K562 (cell line): ENCODE measurements around the gene AP4E1. TPM values are rescaled to one million over a fixed set of nuclear protein-coding genes. Genes with fewer than 3 reads are reported as not detected.

ENCODE experiments used
- ATAC-seq: fragments of 200-7000 bp; cut with Tn5 transposase; 3 replicates; pipeline ENCODE4 v1.9.1; 2020; ENCODE audit warnings: moderate library complexity
- BruUV-seq: library from RNA; stranded (reverse); fragments of 400-500 nt; replicated peaks from 2 replicates; lab custom pipeline; 2021; lab: Mats Ljungman, UMichigan
- CTCF ChIA-PET: fragments of 300-600 bp; formaldehyde crosslinking; extraction: SDS; loops from one replicate; lab custom pipeline; 2021; ENCODE audit warnings: low intra/inter-chr PET ratio; lab: Yijun Ruan, JAX
- POLR2A ChIA-PET: fragments of 300-600, 350-650 bp; sonication (Branson Sonifier 250); formaldehyde crosslinking; extraction: SDS; loops from one replicate; lab custom pipeline; 2021; ENCODE audit warnings: antibody characterized with exemption, inconsistent platforms; lab: Yijun Ruan, JAX
- DNase-seq, 4 experiments: peaks; one replicate each; pipeline versions ENCODE4 v3.0.0 to v3.0.0-alpha.2; 2011 to 2018; ENCODE audit warnings: low spot score in 3 of 4, mixed read lengths in 3 of 4; ENCODE audit errors: extremely low read depth in 1 of 4
- FAIRE-seq: peaks from 2 replicates; lab custom pipeline; 2011; peaks lifted over from hg19 to GRCh38; lab: Jason Lieb, UNC
- H2AFZ ChIP-seq: 2 replicates; pipeline ENCODE4 v1.6.0; 2011; ENCODE audit warnings: low read depth, low read length, control low read depth, inconsistent platforms
- H3K27ac ChIP-seq: fragments of 200-600 bp; 3 replicates; pipeline ENCODE4 v1.8.0; 2011; ENCODE audit warnings: low read depth, mild to moderate bottlenecking, control low read depth, inconsistent platforms, low read length, moderate library complexity, mixed read lengths; ENCODE audit errors: extremely low read depth
- H3K27me3 ChIP-seq, 2 experiments: fragments of 300-600 bp in 1 of 2; 2 replicates in 1 of 2; 3 replicates in 1 of 2; pipeline versions ENCODE4 v1.6.0 to v1.8.0; 2011; ENCODE audit warnings: inconsistent platforms in 2 of 2, low read length in 2 of 2, mild to moderate bottlenecking in 1 of 2, mixed read lengths in 1 of 2, moderate library complexity in 1 of 2; ENCODE audit not compliant: control insufficient read depth in 2 of 2, insufficient read depth in 2 of 2
- H3K36me3 ChIP-seq: fragments of 300-600 bp; 3 replicates; pipeline ENCODE4 v1.8.0; 2011; ENCODE audit warnings: mild to moderate bottlenecking, low read length, inconsistent platforms; ENCODE audit not compliant: control insufficient read depth, insufficient read depth
- H3K4me1 ChIP-seq, 2 experiments: fragments of 200-600 bp in 1 of 2; replicated peaks in 1 of 2; 2 replicates in 1 of 2; 3 replicates in 1 of 2; pipeline versions ENCODE4 v1.5.1 to v1.8.0; 2011; ENCODE audit warnings: inconsistent platforms in 2 of 2, low read length in 2 of 2, mild to moderate bottlenecking in 1 of 2, mixed read lengths in 1 of 2, moderate library complexity in 1 of 2; ENCODE audit not compliant: control insufficient read depth in 2 of 2, insufficient read depth in 2 of 2
- H3K4me2 ChIP-seq: 2 replicates; pipeline ENCODE4 v1.6.1; 2011; ENCODE audit warnings: low read length, control low read depth, inconsistent platforms, mixed read lengths; ENCODE audit not compliant: insufficient read depth
- H3K4me3 ChIP-seq: fragments of 200-600 bp; sonication (generic), shearing (Covaris generic); 2 replicates; pipeline ENCODE4 v1.5.1; 2016; ENCODE audit warnings: control low read depth, inconsistent platforms
- H3K79me2 ChIP-seq: fragments of 200-600 bp; 3 replicates; pipeline ENCODE4 v1.8.0; 2011; ENCODE audit warnings: low read length, inconsistent platforms; ENCODE audit not compliant: control insufficient read depth, insufficient read depth
- H3K9ac ChIP-seq, 2 experiments: 2 replicates each; pipeline versions ENCODE4 v1.6.0 to v1.6.1; 2011; ENCODE audit warnings: low read depth in 2 of 2, low read length in 2 of 2, control low read depth in 1 of 2, inconsistent platforms in 1 of 2, mild to moderate bottlenecking in 1 of 2, mixed read lengths in 1 of 2; ENCODE audit not compliant: insufficient read depth in 1 of 2
- H3K9me1 ChIP-seq: one replicate; pipeline ENCODE4 v1.6.0; 2011; ENCODE audit warnings: inconsistent platforms, mild to moderate bottlenecking, low read length, moderate library complexity; ENCODE audit not compliant: control insufficient read depth, insufficient read depth
- H3K9me3 ChIP-seq: replicated peaks from 2 replicates; pipeline ENCODE4 v1.5.1; 2011; ENCODE audit warnings: low read depth, low read length, inconsistent platforms; ENCODE audit not compliant: control insufficient read depth, insufficient read depth
- H4K20me1 ChIP-seq: replicated peaks from 2 replicates; pipeline ENCODE4 v1.6.1; 2011; ENCODE audit warnings: low read length, inconsistent platforms, mixed read lengths; ENCODE audit not compliant: control insufficient read depth, insufficient read depth
- CAMTA2 ChIP-seq: fragments of 250-450 bp; sonication (Bioruptor Pico); conservative IDR thresholded peaks from 2 replicates; pipeline ENCODE4 v1.5.1; 2022
- ETV5 ChIP-seq: sonication (generic); formaldehyde crosslinking; IDR thresholded peaks from 2 replicates; pipeline ENCODE4 v1.4.0; 2020; ENCODE audit warnings: low read depth, mild to moderate bottlenecking, missing genetic modification reagents
- GABPB2 ChIP-seq: fragments of 250-450 bp; sonication (Bioruptor Pico); conservative IDR thresholded peaks from 2 replicates; pipeline ENCODE4 v1.5.1; 2021; ENCODE audit warnings: mild to moderate bottlenecking
- HSF4 ChIP-seq: fragments of 250-450 bp; sonication (Bioruptor Pico); IDR thresholded peaks from 2 replicates; pipeline ENCODE4 v2.1.2; 2022; ENCODE audit warnings: mild to moderate bottlenecking, moderate library complexity, borderline replicate concordance
- KLF6 ChIP-seq: fragments of 250-450 bp; sonication (Bioruptor Pico); IDR thresholded peaks from 2 replicates; pipeline ENCODE4 v1.4.0; 2020; ENCODE audit warnings: mild to moderate bottlenecking, moderate library complexity, borderline replicate concordance
- LCOR ChIP-seq: sonication (generic); formaldehyde crosslinking; IDR thresholded peaks from 2 replicates; pipeline ENCODE4 v1.8.0; 2022; ENCODE audit warnings: mild to moderate bottlenecking, missing genetic modification reagents
- NCOA6 ChIP-seq: fragments of 450-650 bp; IDR thresholded peaks from 2 replicates; pipeline ENCODE4 v1.6.1; 2017; ENCODE audit warnings: mild to moderate bottlenecking
- SMARCA5 ChIP-seq: fragments of 450-650 bp; IDR thresholded peaks from 2 replicates; pipeline ENCODE4 v1.6.1; 2016
- YBX1 ChIP-seq: fragments of 450-650 bp; IDR thresholded peaks from 2 replicates; pipeline ENCODE4 v1.7.1; 2016; ENCODE audit warnings: mild to moderate bottlenecking
- in situ Hi-C: fragments of 300-500 bp; cut with MboI; formaldehyde crosslinking; loops from 4 replicates; pipeline ENCODE4 v1.15.0; 2018; ENCODE audit warnings: inconsistent platforms, mixed read lengths
- intact Hi-C: fragments of 100-400 bp; cut with micrococcal nuclease; formaldehyde crosslinking; loops from 2 replicates; pipeline ENCODE4 v1.14.2; 2022
- polyA plus RNA-seq, 8 experiments: library from polyadenylated mRNA; depleted of rRNA in 4 of 8; stranded (reverse) in 5 of 8; unstranded in 3 of 8; fragments of >200 nt; fragmentation: Nextera tagmentation in 2 of 8; fragmentation: Illumina TruSeq in 1 of 8; extraction: Ambion mirVana in 2 of 8; extraction: Trizol in 1 of 8; gene quantifications; 2 replicates each; pipeline versions ENCODE4 v1.2.1 to v1.2.3, GENCODE V29; 2011 to 2014; ENCODE audit warnings: inconsistent platforms in 1 of 8, missing spikeins in 1 of 8
- total RNA-seq, 7 experiments: library from RNA; depleted of rRNA in 6 of 7; stranded (reverse); fragments of >200 nt in 6 of 7; fragmentation: Illumina TruSeq in 2 of 7; extraction: Trizol in 2 of 7; gene quantifications; 2 replicates each; pipeline versions ENCODE4 v1.2.1 to v1.2.3, GENCODE V29; 2011 to 2021; ENCODE audit warnings: low replicate concordance in 1 of 7
- TF ChIP-seq, protein P1 (sequence below): conservative IDR thresholded peaks from 2 replicates; pipeline ENCODE4 v1.6.1; 2011; ENCODE audit warnings: low read depth, mild to moderate bottlenecking, low read length; ENCODE audit not compliant: control insufficient read depth

AP4E1 gene
- total and polyA plus RNA-seq, 9 of the 15 experiments (the other 6 are each of a cell fraction or from before 2014, with no cell fraction given) = 1.3 to 11.5 (median 4.4) TPM

DNA sequence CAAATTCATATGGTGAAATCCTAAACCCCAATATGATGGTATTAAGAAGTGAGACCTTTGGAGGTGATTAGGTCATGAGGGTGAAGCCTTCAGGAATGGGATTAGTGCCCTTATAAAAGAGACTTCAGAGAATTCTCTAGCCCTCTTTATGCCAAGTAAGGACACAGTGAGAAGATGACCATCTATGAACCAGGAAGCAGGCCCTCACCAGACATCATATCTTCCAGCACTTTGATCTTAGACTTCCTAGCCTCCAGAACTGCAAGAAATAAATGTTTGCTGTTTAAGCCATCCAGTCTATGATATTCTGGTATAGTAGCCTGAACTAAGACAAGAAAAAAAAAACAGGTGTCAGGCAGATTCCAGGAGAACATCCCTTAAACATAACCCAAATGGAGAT lies 45.9 kb upstream of the AP4E1 start:
- Histone ChIP-seq H3K4me1 (peaks cover 0 to 15% of the 10 kb centered on the region in 2 experiments; a peak in 4 of 5 replicates), H3K4me2 (no peak overlapping the region), H3K9me3 (no peaks in the 10 kb centered on the region), H4K20me1 (no peaks in the 10 kb centered on the region), H3K79me2 (no peaks in the 10 kb centered on the region), H2AFZ (no peak overlapping the region), H3K27me3 (no peaks in the 10 kb centered on the region; a peak in 1 of 5 replicates), H3K4me3 (no peak overlapping the region), H3K36me3 (no peaks in the 10 kb centered on the region), H3K9ac (no peak overlapping the region), H3K27ac (no peak overlapping the region), H3K9me1 (no peaks in the 10 kb centered on the region)
- ChIA-PET CTCF (no interaction called here), POLR2A (interaction anchor here (2.3 kb wide), 1 partner anchor 14 kb away, joined by 7 read pairs; no protein-coding TSS in a partner anchor)
- BruUV-seq = no TSS peak
- ATAC-seq (no peak), DNase-seq (no peak), FAIRE-seq (no peak)
- intact Hi-C loops (no loop called here), in situ Hi-C loops (no loop called here)
- TF ChIP-seq CAMTA2 (CRISPR knock-in tag) (no peak), KLF6 (CRISPR knock-in tag) (no peak), LCOR (no peak), SMARCA5 (no peak), GABPB2 (no peak), NCOA6 (no peak), HSF4 (CRISPR knock-in tag) (no peak), YBX1 (no peak), ETV5 (CRISPR knock-in tag) (no peak)
- TF ChIP-seq, protein P1, sequence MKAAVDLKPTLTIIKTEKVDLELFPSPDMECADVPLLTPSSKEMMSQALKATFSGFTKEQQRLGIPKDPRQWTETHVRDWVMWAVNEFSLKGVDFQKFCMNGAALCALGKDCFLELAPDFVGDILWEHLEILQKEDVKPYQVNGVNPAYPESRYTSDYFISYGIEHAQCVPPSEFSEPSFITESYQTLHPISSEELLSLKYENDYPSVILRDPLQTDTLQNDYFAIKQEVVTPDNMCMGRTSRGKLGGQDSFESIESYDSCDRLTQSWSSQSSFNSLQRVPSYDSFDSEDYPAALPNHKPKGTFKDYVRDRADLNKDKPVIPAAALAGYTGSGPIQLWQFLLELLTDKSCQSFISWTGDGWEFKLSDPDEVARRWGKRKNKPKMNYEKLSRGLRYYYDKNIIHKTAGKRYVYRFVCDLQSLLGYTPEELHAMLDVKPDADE = no peak
